Neural cell (in vitro differentiated cells): ENCODE data around the gene DGKA. TPM values are rescaled to one million over a fixed set of nuclear protein-coding genes. Genes with fewer than 3 reads are reported as not detected.
A peak's percentile ranks its signal among the peaks of the same experiment; 100 is the strongest.
"Not testable (repeated sequence)": the region's sequence is repeated elsewhere in the genome, so short reads cannot be mapped to it uniquely, and the experiment has no call there.

Source experiments
- H2AFZ ChIP-seq: fragments of 200-600, 300-800 bp; sonication (generic), shearing (Covaris generic); 2 replicates; pipeline ENCODE4 v1.6.0; 2014; ENCODE audit warnings: low read depth, mild to moderate bottlenecking, antibody characterized with exemption, low read length, moderate library complexity
- H3F3A ChIP-seq: fragments of 200-600 bp; shearing (Covaris generic); 2 replicates; pipeline ENCODE4 v1.6.1; 2016; ENCODE audit warnings: mild to moderate bottlenecking, moderate library complexity, mixed read lengths, antibody characterized with exemption, low read length; ENCODE audit not compliant: insufficient read depth, poor library complexity, severe bottlenecking
- H3K27ac ChIP-seq: fragments of 200-600, 300-800 bp; sonication (generic), shearing (Covaris generic); 2 replicates; pipeline ENCODE4 v1.5.1; 2014; ENCODE audit warnings: mild to moderate bottlenecking, low read length, moderate library complexity
- H3K27me3 ChIP-seq: fragments of 300-800, 200-600 bp; sonication (generic), shearing (Covaris generic); 2 replicates; pipeline ENCODE4 v1.6.0; 2014; ENCODE audit warnings: mild to moderate bottlenecking, low read depth, low read length, moderate library complexity; ENCODE audit not compliant: insufficient read depth
- H3K36me3 ChIP-seq: fragments of 300-800, 200-600 bp; sonication (generic), shearing (Covaris generic); 2 replicates; pipeline ENCODE4 v1.5.1; 2014; ENCODE audit warnings: mild to moderate bottlenecking, antibody characterized with exemption, low read length, moderate library complexity; ENCODE audit not compliant: insufficient read depth
- H3K4me2 ChIP-seq: fragments of 300-800, 200-600 bp; sonication (generic), shearing (Covaris generic); 2 replicates; pipeline ENCODE4 v1.6.0; 2014; ENCODE audit warnings: mild to moderate bottlenecking, low read length
- H3K4me3 ChIP-seq: fragments of 300-800, 200-600 bp; sonication (generic), shearing (Covaris generic); 2 replicates; pipeline ENCODE4 v1.5.1; 2014; ENCODE audit warnings: mild to moderate bottlenecking, low read length, moderate library complexity
- H3K79me2 ChIP-seq: fragments of 200-600 bp; shearing (Covaris generic); replicated peaks from 2 replicates; pipeline ENCODE4 v1.6.0; 2014; ENCODE audit warnings: mild to moderate bottlenecking, low read length, moderate library complexity; ENCODE audit not compliant: insufficient read depth
- H3K9ac ChIP-seq: fragments of 300-800, 200-600 bp; sonication (generic), shearing (Covaris generic); 2 replicates; pipeline ENCODE4 v1.6.1; 2016; ENCODE audit warnings: mild to moderate bottlenecking, low read length, mixed read lengths
- H3K9me2 ChIP-seq: fragments of 200-600 bp; shearing (Covaris generic); 2 replicates; pipeline ENCODE4 v1.6.1; 2016; ENCODE audit warnings: mild to moderate bottlenecking, low read length, mixed read lengths; ENCODE audit not compliant: insufficient read depth
- H3K9me3 ChIP-seq: fragments of 200-600, 300-800 bp; sonication (generic), shearing (Covaris generic); 2 replicates; pipeline ENCODE4 v1.6.1; 2016; ENCODE audit warnings: mild to moderate bottlenecking, mixed run types, low read length, moderate library complexity, mixed read lengths
- H4K20me1 ChIP-seq: fragments of 200-600 bp; shearing (Covaris generic); 2 replicates; pipeline ENCODE4 v1.6.1; 2016; ENCODE audit warnings: mild to moderate bottlenecking, mixed run types; ENCODE audit not compliant: insufficient read depth
- EP300 ChIP-seq: fragments of 450-650 bp; conservative IDR thresholded peaks from 2 replicates; pipeline ENCODE4 v1.6.1; 2014; ENCODE audit warnings: antibody characterized with exemption, mild to moderate bottlenecking, moderate library complexity; ENCODE audit not compliant: poor library complexity, severe bottlenecking
- EZH2 ChIP-seq: fragments of 200-600, 300-800 bp; shearing (Covaris generic), sonication (generic); IDR thresholded peaks from 2 replicates; pipeline ENCODE4 v1.6.1; 2014; ENCODE audit warnings: antibody characterized with exemption, low read length, borderline replicate concordance, mild to moderate bottlenecking; ENCODE audit not compliant: insufficient read depth, poor library complexity, severe bottlenecking
- MXI1 ChIP-seq: fragments of 450-650 bp; conservative IDR thresholded peaks from 2 replicates; pipeline ENCODE4 v1.6.1; 2014; ENCODE audit warnings: antibody characterized with exemption, mild to moderate bottlenecking; ENCODE audit not compliant: poor library complexity, severe bottlenecking
- POLR2AphosphoS5 ChIP-seq: IDR thresholded peaks from 2 replicates; pipeline ENCODE4 v1.6.1; 2012
- RAD21 ChIP-seq: fragments of 450-650 bp; conservative IDR thresholded peaks from 2 replicates; pipeline ENCODE4 v1.6.1; 2014; ENCODE audit warnings: antibody characterized with exemption, mild to moderate bottlenecking, moderate library complexity
- SMC3 ChIP-seq: fragments of 450-650 bp; conservative IDR thresholded peaks from 2 replicates; pipeline ENCODE4 v1.6.1; 2014; ENCODE audit warnings: antibody characterized with exemption, mild to moderate bottlenecking, moderate library complexity; ENCODE audit not compliant: poor library complexity
- TAF1 ChIP-seq: IDR thresholded peaks from 2 replicates; pipeline ENCODE4 v1.6.1; 2012; ENCODE audit warnings: low read depth
- polyA plus RNA-seq: library from polyadenylated mRNA; depleted of rRNA; stranded (reverse); fragments of >200 nt; gene quantifications from 2 replicates; pipeline ENCODE4 v1.2.3, GENCODE V29; 2014
- TF ChIP-seq, protein P1 (sequence below): IDR thresholded peaks from 2 replicates; pipeline ENCODE4 v1.6.1; 2012; ENCODE audit warnings: borderline replicate concordance
- TF ChIP-seq, protein P2 (sequence below): fragments of 450-650 bp; IDR thresholded peaks from 2 replicates; pipeline ENCODE4 v1.5.1; 2014; ENCODE audit warnings: antibody characterized with exemption, mild to moderate bottlenecking, moderate library complexity; ENCODE audit not compliant: poor library complexity, severe bottlenecking

Gene DGKA
- polyA plus RNA-seq, 1 donor from 2014 or later = 1.1 TPM

DNA sequence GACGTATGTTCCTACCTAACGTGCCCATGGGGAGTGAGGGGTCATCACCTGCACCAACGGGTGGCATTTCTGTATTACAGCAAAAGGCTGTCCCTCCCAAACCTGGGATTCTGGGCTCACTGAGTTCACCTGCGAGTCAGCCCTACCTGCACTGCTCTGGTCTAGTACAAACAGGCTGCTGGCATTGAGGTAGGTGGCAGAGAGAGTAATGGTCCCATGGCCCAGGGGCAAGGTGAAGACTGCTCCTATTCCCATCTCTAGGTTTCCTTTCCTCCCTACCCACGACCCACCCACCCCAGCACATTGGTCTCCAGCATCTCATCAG, 66.5 kb downstream of the DGKA start:
- Histone ChIP-seq H3F3A (no peaks in the 10 kb centered on the region), H3K4me3 (peak overlapping the region; percentile 80), H3K27me3 (no peaks in the 10 kb centered on the region), H4K20me1 (no peaks in the 10 kb centered on the region), H3K79me2 (peaks cover 4% of the 10 kb centered on the region), H2AFZ (no peak overlapping the region), H3K27ac (peak overlapping the region; percentile 70), H3K36me3 (no peaks in the 10 kb centered on the region), H3K4me2 (peak overlapping the region; percentile 68), H3K9ac (peak overlapping the region; percentile 75), H3K9me3 (no peaks in the 10 kb centered on the region), H3K9me2 (no peaks in the 10 kb centered on the region)
- TF ChIP-seq RAD21 (no peak), MXI1 (no peak), EZH2 (no peak), TAF1 (no peak), EP300 (no peak), SMC3 (no peak), POLR2AphosphoS5 (no peak)
- TF ChIP-seq, protein P1, sequence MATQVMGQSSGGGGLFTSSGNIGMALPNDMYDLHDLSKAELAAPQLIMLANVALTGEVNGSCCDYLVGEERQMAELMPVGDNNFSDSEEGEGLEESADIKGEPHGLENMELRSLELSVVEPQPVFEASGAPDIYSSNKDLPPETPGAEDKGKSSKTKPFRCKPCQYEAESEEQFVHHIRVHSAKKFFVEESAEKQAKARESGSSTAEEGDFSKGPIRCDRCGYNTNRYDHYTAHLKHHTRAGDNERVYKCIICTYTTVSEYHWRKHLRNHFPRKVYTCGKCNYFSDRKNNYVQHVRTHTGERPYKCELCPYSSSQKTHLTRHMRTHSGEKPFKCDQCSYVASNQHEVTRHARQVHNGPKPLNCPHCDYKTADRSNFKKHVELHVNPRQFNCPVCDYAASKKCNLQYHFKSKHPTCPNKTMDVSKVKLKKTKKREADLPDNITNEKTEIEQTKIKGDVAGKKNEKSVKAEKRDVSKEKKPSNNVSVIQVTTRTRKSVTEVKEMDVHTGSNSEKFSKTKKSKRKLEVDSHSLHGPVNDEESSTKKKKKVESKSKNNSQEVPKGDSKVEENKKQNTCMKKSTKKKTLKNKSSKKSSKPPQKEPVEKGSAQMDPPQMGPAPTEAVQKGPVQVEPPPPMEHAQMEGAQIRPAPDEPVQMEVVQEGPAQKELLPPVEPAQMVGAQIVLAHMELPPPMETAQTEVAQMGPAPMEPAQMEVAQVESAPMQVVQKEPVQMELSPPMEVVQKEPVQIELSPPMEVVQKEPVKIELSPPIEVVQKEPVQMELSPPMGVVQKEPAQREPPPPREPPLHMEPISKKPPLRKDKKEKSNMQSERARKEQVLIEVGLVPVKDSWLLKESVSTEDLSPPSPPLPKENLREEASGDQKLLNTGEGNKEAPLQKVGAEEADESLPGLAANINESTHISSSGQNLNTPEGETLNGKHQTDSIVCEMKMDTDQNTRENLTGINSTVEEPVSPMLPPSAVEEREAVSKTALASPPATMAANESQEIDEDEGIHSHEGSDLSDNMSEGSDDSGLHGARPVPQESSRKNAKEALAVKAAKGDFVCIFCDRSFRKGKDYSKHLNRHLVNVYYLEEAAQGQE = no peak
- TF ChIP-seq, protein P2, sequence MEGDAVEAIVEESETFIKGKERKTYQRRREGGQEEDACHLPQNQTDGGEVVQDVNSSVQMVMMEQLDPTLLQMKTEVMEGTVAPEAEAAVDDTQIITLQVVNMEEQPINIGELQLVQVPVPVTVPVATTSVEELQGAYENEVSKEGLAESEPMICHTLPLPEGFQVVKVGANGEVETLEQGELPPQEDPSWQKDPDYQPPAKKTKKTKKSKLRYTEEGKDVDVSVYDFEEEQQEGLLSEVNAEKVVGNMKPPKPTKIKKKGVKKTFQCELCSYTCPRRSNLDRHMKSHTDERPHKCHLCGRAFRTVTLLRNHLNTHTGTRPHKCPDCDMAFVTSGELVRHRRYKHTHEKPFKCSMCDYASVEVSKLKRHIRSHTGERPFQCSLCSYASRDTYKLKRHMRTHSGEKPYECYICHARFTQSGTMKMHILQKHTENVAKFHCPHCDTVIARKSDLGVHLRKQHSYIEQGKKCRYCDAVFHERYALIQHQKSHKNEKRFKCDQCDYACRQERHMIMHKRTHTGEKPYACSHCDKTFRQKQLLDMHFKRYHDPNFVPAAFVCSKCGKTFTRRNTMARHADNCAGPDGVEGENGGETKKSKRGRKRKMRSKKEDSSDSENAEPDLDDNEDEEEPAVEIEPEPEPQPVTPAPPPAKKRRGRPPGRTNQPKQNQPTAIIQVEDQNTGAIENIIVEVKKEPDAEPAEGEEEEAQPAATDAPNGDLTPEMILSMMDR = no peak

- H3K9me3 ChIP-seq, H3K36me3 ChIP-seq, H3K4me2 ChIP-seq, H3K9ac ChIP-seq, H3K9me2 ChIP-seq, H3F3A ChIP-seq, H3K27ac ChIP-seq, H3K79me2 ChIP-seq, H3K27me3 ChIP-seq, H3K4me3 ChIP-seq, H4K20me1 ChIP-seq, H2AFZ ChIP-seq: not testable (repeated sequence)
Measured at GRCh38 chr12:55999522-55999921, 68.6 kb downstream of the DGKA start.

GRCh38 chr12:55999999-56000540, 69.1 kb downstream of the DGKA start:
- H3K4me2 ChIP-seq, H4K20me1 ChIP-seq, H3K4me3 ChIP-seq, H3K9ac ChIP-seq, H3K79me2 ChIP-seq, H3K36me3 ChIP-seq, H3F3A ChIP-seq, H3K9me3 ChIP-seq, H3K27ac ChIP-seq, H2AFZ ChIP-seq, H3K27me3 ChIP-seq, H3K9me2 ChIP-seq: not testable (repeated sequence)
